Caki2 (cell line): ENCODE measurements around the gene HELQ. TPM values are rescaled to one million over a fixed set of nuclear protein-coding genes. Genes with fewer than 3 reads are reported as not detected.
A peak's percentile ranks its signal among the peaks of the same experiment; 100 is the strongest.
"Not testable (repeated sequence)": the region's sequence is repeated elsewhere in the genome, so short reads cannot be mapped to it uniquely, and the experiment has no call there.

Experiments used
- DNase-seq: peaks from one replicate; pipeline ENCODE4 v3.0.0-alpha.2; 2015; ENCODE audit warnings: low read depth
- in situ Hi-C: cut with HindIII; loops from 2 replicates; pipeline ENCODE4 v1.10.0; 2016; ENCODE audit warnings: low sequenced_read_pairs, low pct_unique_long_range_greater_than_20kb, mixed read lengths
- total RNA-seq: library from RNA; depleted of rRNA; stranded (reverse); fragments of >200 nt; shearing (Covaris generic); gene quantifications from 2 replicates; pipeline ENCODE4 v1.2.3, GENCODE V29; 2014; ENCODE audit warnings: low replicate concordance; rRNA removed

The HELQ gene, protein sequence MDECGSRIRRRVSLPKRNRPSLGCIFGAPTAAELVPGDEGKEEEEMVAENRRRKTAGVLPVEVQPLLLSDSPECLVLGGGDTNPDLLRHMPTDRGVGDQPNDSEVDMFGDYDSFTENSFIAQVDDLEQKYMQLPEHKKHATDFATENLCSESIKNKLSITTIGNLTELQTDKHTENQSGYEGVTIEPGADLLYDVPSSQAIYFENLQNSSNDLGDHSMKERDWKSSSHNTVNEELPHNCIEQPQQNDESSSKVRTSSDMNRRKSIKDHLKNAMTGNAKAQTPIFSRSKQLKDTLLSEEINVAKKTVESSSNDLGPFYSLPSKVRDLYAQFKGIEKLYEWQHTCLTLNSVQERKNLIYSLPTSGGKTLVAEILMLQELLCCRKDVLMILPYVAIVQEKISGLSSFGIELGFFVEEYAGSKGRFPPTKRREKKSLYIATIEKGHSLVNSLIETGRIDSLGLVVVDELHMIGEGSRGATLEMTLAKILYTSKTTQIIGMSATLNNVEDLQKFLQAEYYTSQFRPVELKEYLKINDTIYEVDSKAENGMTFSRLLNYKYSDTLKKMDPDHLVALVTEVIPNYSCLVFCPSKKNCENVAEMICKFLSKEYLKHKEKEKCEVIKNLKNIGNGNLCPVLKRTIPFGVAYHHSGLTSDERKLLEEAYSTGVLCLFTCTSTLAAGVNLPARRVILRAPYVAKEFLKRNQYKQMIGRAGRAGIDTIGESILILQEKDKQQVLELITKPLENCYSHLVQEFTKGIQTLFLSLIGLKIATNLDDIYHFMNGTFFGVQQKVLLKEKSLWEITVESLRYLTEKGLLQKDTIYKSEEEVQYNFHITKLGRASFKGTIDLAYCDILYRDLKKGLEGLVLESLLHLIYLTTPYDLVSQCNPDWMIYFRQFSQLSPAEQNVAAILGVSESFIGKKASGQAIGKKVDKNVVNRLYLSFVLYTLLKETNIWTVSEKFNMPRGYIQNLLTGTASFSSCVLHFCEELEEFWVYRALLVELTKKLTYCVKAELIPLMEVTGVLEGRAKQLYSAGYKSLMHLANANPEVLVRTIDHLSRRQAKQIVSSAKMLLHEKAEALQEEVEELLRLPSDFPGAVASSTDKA
- total RNA-seq = 4.4 and 6.5 TPM in 2 replicates

DNA sequence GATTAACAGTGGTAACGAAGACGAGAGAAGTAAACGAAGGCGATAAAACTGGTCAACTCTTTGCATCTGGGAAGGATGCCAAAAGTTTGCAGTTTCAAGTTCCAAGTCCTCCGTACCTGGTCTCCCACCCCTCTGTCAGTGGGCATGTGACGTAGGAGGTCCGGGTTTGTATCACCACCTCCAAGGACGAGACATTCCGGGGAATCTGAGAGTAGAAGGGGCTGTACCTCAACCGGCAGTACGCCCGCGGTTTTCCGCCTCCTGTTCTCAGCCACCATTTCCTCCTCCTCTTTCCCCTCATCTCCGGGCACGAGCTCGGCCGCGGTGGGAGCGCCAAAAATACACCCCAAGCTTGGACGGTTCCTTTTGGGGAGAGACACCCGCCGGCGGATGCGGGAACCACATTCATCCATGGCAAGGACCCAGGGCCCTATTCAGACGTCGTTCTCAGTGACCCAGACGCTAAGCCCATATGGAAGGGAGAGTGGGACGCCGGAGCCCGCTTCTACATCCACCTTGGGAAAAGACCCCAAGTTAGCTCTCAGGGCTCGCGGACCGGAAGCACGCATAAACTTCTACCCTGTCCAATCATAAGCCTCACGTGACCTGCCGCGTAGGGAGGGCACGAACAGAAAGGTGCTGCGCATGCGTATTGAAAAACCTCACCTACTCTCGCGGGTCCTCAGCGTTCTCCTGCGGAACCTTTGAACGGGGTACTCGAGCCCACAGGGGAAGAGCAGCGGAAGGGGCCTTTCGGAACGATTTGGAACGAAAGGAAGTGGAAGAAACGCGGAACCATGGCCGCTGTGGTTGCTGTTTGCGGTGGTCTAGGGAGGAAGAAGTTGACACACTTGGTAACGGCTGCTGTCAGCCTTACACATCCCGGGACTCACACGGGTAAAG lies at the start of gene HELQ, which contains the start of gene MRPS18C:
HELQ (minus strand) TSS at position 543 of the 903 bp plus-strand sequence; CDS start at position 413, 130 bp downstream.
MRPS18C (plus strand) TSS at position 778 of the 903 bp plus-strand sequence; CDS start at position 798, 20 bp downstream.
- DNase-seq = peak; percentile 95
- in situ Hi-C loops = no loop called here

DNA sequence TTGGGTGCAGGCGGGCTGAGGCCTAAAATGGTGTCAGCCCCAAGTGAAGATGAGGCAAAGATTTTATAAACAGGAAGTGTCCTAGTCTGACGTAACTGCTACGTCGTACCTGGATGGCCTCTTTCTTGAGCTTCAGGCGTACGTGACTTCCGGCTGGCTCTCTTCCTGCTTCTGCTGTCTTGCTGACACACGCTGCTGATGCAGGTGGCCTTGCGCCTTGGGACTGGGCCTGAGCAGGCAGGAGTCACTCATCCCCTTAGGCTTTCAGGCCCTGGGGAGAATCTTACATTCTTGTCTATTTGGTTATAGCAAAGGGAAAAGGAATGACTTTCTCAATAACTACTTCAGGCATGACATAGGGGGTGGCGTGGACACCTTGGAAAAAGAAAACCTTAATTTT lies 49.4 kb upstream of the HELQ start:
- in situ Hi-C loops = no loop called here
- DNase-seq = no peak

DNA sequence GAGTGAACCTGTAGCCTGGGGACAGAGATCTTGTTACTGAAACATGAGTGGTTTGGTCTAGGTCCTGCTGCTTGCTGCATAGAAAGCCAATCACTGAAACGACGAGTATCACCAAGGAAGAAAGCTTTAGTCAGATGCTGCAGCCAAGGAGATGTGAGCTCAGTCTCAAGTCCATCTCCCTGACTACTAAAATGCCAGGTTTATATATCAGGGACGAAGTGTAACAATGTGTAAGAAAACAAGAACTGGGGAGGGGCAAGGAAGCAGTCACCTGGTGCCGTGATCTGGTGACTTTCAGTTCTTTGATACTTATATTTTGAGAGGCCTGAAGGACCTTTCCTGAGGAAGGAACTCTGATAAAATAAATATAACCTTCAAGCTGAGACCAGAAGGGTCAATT lies 48.9 kb upstream of the HELQ start:
- DNase-seq = no peak
- in situ Hi-C loops = no loop called here

DNA sequence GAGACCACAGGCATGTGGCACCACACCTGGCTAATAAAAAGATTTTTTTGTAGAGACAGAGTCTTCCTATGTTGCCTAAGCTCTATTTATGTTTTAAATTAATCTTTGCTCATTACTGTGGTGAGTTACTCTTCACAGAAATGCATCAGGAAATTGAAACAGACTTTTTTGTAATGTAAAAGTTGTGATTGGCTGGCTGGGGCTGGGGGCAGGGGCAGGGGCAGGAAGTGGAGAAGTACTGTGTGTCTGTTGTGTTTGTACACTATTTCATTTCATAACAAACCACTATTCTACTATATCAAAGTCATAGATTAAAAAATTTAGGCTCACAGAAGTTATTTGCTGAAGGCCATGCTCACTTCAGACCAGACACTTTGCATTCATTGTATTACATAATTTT lies 48.4 kb upstream of the HELQ start:
- in situ Hi-C loops = no loop called here
- no peak for DNase-seq

DNA sequence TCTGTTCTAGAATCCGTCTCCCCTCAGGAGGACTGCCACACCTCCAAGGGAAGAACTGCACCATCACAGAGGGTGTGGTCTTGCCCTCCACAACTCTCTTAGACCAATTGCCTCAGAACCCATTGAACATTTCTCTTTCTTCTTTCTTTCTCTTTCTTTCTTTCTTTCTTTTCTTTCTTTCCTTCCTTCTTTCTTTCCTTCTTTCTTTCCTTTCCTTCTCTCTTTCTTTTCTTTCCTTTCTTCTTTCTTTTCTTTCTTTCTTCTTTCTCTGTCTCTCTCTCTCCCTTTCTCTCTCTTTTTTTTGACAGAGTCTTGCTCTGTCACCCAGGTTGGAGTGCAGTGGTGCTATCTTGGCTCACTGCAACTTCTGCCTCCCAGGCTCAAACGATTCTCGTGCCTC lies 46.0 kb upstream of the HELQ start:
- DNase-seq, in situ Hi-C loops: not testable (repeated sequence)

DNA sequence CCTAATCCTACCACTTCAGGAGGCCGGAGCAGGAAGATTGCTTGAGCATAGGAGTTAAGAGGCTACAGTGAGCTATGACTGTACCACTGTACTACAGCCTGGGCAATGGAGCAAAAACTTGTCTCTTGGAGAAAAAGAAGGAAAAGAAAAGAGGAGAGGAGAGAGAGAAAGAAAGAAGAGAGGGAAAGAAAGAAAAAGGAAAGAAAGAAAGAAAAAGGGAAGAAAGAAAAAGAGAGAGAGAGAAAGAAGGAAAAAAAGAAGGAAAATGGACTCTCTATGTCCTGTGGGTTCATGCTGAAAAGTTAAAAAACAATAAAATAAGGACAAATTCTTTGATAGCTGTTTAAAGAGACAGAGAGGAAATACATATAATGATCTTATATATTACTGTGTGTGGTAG lies 42.6 kb upstream of the HELQ start:
- in situ Hi-C loops = no loop called here
- DNase-seq = no peak

DNA sequence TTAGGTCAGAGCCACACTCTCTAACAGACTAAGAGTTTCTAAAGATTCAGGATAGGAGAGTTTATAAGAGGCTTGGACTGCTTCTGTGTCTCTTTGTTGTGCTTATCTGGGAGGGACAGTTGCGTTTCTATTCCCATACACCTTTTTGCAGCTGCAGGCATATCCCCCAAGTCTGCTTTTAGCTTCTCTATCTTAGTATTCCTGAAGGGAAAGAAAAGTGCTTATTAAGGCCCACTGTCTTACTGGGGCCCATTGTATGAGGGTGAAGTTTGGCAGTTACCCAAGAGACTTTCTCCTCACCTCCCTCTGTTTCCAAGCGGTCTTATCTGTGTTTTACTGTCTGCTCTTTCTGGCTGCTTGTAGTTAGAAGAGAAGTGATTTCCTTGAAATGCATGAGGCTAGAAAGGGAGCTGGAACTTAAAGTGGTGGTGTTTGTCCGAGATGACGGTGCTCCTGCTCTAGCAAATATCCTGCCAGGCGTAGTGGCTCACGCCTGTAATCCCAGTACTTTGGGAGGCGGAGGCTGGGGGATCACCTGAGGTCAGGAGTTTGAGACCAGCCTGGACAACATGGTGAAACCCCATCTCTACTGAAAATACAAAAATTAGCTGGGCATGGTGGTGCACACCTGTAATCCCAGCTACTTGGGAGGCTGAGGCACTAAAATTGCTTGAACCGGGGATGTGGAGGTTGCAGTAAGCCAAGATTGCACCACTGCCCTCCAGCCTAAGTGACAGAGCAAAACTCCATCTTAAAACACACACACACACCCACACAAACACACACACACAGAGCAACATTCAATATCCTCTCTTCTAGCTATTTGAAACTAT lies 40.7 kb upstream of the HELQ start:
- in situ Hi-C loops, DNase-seq: not testable (repeated sequence)

DNA sequence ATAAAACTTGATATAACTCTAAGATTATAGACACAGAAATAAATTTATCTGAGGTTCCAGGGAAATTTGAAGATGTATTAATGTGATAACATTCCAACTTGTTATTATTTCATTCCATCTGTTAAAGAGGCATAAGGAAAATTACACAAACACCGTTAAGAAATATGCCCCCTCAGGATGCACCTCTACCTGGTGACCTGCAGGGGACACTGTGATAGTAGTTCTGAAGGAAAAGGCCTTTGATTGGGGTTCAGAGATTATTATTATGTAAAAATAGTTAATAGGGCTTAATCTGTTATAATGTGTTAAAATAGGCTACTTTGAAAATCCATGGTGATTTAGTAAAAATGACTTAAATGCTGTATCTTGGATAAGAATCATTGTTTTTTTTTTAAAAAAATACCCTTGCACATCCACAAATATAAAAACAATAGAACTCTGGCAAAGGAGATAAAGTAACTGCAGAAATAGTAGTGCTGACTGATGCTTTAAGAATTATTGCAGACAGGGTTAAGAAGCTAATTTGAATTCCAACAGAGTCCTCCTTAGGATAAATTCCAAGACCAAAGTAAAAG lies 35.3 kb upstream of the HELQ start:
- DNase-seq = peak; percentile 19
- in situ Hi-C loops = no loop called here

DNA sequence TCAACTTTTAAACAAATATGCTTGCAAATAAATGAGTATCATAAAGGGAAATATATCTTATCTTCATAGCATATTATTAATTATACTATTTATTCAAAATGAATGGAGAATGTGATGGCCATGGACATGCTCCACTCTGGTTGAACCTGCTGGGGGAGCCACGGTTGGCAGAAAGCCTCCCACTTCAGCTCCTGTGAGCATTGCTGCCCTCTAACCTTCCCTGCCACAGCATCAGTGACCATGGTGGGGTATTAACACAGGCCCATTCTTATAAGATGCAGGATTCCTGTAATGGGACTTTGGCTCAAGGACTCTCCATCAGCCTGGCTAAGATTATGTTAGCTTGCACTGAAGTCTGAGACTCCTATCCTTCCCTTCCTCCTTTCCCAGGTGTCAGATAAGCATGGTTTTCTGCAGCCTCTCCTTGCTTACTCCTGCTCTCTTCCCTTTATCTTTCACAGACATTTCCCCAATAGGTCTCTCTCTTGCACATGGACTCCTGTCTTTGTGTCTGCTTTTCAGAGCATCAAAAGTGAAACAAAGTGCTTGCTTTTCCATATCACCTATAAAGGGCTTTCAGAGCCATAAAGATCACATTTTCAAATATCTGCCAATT lies 34.2 kb upstream of the HELQ start:
- DNase-seq = no peak
- in situ Hi-C loops = no loop called here

DNA sequence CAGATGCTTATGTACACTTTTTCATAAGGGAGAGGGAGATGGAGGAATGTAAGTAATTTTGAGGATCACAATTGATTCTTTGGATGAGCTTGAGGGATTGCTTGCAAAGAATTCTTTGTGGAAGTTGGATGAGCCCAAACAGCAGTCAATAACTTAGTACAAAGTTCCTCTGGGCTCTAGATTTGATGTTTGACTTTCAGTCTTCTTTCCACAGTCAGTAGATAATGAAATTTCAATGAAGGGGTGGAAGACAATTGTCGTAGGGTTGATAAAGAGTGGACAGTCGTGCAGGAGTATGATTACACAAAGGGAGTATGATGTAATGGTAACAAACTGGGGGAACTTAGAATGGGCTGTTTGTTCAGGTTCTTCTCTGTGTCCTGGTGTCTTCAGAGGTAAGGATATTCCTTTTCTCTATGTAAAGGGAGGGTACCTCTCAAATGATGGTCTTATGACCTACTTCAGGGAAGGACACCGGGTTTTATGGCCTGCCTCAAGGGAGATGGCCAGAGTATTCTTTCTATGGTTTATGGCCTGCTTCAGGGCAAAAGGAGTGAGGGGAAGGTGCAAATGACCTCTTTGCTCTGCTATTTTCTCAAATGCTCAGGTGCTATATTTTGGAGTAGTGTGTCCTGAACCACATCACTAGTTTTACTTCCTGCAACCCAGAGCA lies 31.0 kb upstream of the HELQ start:
- no peak for DNase-seq
- in situ Hi-C loops = no loop called here

DNA sequence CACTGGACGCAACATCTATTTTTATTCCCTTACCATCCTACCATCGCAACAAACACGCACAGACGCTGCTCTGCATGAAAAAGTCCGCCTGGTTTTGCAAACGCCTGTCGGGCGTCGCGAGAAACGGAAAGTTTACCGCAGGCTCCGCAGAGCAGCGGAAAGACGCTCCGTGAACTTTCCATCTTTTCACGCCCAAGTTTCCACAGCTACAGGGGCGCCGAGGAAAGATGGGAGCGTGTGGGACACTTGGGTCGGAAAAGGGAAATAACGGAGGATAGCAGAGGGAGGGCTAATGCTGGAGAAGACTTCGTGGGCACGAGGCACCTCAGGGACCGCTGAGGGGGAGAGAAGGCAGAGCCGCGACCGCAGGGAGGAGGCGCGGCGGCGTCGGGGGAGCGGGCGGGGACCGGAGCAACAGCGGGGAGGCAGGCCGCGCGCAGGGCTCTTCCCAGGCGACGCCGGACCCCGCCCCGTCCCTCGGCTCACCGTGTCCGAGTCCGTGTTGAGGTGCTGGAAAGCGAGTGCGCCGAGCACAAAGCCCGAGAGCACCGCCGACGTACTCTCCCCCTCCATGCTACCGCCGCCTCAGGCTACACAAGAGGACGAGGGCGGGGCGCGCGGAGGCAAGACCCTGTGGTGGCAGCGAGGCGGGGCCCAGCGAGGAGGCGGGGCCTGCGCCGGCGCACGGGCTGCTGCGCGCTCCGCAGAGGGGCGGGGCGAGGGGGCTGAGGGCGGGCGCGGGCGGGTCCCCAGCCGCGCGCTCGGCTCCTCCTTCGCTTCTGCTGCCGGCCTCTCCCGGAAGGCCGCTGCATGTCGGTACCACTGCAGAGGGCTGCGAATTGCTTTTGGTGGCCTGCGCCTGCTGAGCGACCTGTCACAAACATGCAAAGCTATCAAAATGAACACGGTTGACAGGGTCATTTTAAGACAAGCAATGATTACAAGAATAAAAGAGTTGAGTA lies 29.2 kb upstream of the HELQ start, which contains the start of gene ABRAXAS1:
ABRAXAS1 (minus strand) TSS at position 601 of the 962 bp plus-strand sequence; CDS start at position 573, 28 bp downstream.
- in situ Hi-C loops = no loop called here
- peak; percentile 94 for DNase-seq

DNA sequence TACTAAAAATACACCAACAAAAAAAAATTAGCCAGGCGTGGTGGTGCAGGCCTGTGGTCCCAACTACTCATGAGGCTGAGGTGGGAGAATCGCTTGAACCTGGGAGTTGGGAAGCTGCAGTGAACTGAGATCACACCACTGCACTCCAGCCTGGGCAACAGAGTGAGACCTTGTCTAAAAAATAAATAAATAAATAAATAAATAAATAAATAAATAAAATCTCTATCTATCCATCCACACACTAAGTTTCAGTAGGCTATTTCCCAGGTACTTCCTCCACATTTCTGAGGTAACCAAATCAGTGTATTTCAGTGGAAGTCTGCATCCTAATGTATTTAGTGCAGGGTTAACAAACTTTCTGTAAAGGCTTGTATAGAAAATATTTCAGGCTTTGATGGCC lies 18.3 kb upstream of the HELQ start:
- DNase-seq = no peak
- in situ Hi-C loops = no loop called here

DNA sequence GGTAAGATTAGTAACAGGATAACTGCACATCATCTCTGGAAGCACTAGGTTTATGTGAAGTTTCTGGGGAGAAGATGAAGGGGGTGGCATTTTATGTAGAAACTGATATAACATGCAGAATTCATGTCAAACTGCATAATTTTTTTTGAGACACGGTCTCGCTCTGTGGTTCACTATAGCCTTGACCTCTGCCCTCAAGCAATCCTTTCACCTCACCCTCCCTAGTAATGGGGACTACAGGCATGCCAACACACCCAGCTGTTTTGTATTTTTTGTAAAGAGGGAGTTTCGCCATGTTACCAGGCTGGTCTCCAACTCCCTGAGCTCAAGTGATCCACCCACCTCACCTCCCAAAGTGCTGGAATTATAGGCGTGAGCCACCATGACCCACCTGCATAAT lies 17.8 kb upstream of the HELQ start:
- in situ Hi-C loops = no loop called here
- DNase-seq = no peak

DNA sequence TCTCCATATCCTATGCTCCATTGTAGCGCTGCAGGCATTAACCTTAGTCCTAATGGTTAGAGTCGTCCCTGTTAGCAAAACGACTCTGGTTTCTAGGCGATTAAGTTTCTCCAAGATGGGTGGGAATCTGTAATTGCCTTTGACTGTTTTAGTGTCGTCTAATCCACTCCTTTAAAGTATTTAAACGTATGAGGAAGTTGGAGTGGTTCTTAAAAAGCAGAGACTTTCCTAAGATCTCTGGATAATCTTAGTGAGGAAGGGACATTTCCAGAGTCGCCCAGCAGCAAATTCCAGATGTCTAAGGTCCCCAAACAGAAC lies 520 bp upstream of the HELQ start:
- DNase-seq = no peak
- in situ Hi-C loops = no loop called here

DNA sequence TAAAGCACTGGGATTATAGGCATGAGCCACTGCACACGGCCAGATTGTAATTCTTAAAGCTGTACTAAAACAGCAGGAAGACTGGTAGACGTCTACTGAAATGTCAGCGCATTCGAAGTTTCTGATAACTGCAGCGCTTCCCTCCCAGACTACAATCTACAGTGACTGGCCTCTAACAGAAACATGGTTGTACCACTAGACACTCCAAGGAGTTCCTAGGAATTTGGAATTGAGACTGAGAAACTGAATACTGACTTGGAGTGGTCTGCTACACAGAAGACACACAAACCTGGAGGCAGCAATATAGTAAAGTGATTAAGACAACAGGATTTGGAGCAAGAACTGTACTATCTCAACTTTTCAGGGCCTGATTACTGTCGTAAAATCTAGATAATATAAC lies 937 bp downstream of the HELQ start:
- DNase-seq = no peak

More for the DNA sequence above, 937 bp downstream of the HELQ start:
- in situ Hi-C loops = no loop called here
